Fibroblast of lung (primary cell): ENCODE data around the gene GPR3.

Experiments used
- CTCF ChIP-seq, 2 donors: IDR thresholded peaks in 1 of 2; conservative IDR thresholded peaks in 1 of 2; 1 replicate in 1 of 2; 2 replicates in 1 of 2; pipeline ENCODE4 v1.5.1; 2011 to 2012; ENCODE audit warnings: low read length in 2 of 2, control low read depth in 1 of 2, inconsistent platforms in 1 of 2, low read depth in 1 of 2, mild to moderate bottlenecking in 1 of 2
- EZH2 ChIP-seq: IDR thresholded peaks from 2 replicates; pipeline ENCODE4 v1.5.1; 2012; ENCODE audit warnings: low read length, control low read depth, mild to moderate bottlenecking; ENCODE audit errors: missing control alignments

- no peak for TF ChIP-seq EZH2
- TF ChIP-seq CTCF (conservative IDR thresholded peaks at IDR 0.05 in 1 of 2, IDR thresholded peaks at IDR 0.05 in 1 of 2; ENCODE audit: low read depth in 1 of 2, low read length in 2 of 2): no peak
Measured at GRCh38 chr1:27393641-27394281, 1.3 kb downstream of the GPR3 start.
